ENCODE data around the gene CAT.

Gene CAT

GRCh38 chr11:34459507-34460162 lies 20.9 kb downstream of the CAT start:
- no peak for DNase-seq (ENCODE audit: low read depth)

- no peak for DNase-seq (ENCODE audit: low read depth)
Measured at GRCh38 chr11:34460278-34460677, 21.5 kb downstream of the CAT start.

DNA sequence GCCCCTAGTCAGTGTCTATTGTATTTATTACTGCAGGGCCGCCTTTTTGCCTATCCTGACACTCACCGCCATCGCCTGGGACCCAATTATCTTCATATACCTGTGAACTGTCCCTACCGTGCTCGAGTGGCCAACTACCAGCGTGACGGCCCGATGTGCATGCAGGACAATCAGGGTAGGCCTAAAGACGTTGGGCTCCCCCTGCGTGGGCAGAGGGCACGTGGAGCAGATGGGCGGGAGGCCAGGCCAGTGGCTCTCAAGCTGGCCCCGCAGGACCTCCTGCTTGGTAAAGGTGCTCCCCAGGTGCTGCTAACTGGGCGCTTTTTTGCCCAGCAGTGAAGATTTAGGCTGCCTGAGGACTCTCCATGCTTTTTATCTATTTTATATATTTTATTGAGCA lies 22.5 kb downstream of the CAT start:
- no peak for DNase-seq (ENCODE audit: low read depth)

- no peak for DNase-seq (ENCODE audit: low read depth)
Measured at GRCh38 chr11:34464591-34465051, 25.9 kb downstream of the CAT start.

- DNase-seq (ENCODE audit: low read depth): no peak
Measured at GRCh38 chr11:34466802-34467488, 28.2 kb downstream of the CAT start.

GRCh38 chr11:34468209-34468841 lies 29.6 kb downstream of the CAT start:
- DNase-seq (ENCODE audit: low read depth): peak; percentile 32

GRCh38 chr11:34473603-34474169 lies 35.0 kb downstream of the CAT start:
- no peak for DNase-seq (ENCODE audit: low read depth)

DNA sequence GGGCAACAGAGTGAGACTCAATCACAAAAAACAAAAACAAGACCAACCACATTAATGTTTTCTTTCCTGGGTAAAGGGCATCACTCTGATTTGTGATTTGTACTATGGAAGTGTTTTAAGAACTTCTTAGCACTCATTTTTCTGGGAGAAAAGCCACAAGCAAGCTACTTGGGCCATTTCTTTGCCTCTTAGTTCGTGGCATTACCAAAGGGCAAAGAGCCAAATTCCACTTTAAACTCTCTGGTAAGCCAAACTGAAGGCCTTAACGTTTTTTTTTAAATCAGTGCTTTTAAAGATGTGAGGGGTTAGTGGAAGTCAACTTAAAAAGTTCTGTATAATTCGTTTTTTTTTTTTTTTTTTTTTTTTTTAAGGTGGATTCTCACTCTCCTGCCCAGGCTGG lies 36.9 kb downstream of the CAT start:
- DNase-seq (ENCODE audit: low read depth): no peak

- no peak for DNase-seq (ENCODE audit: low read depth)
Measured at GRCh38 chr11:34476849-34477248, 38.1 kb downstream of the CAT start.

GRCh38 chr11:34478845-34479663 lies 40.3 kb downstream of the CAT start:
- DNase-seq (ENCODE audit: low read depth): no peak

DNA sequence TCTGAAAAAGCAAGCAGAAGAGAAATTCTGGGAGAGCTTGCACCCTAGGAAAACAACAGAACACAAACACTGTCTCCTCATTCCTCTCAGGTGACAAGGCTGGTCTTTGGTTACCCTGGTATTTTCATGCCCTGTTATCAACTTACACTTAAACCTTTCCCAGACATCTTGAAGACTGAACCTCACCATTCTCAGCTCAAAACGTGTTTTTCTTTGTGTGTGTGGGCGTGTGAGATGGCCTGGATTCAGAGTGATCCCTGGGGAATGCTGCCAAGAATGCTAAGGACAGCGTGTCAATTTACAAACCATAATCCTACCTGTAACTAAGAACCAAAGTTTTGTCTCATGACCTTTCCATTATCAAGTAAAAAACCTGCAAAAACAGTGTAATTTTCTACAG lies 41.6 kb downstream of the CAT start:
- DNase-seq (ENCODE audit: low read depth): no peak

GRCh38 chr11:34481307-34481706 lies 42.6 kb downstream of the CAT start:
- no peak for DNase-seq (ENCODE audit: low read depth)

DNA sequence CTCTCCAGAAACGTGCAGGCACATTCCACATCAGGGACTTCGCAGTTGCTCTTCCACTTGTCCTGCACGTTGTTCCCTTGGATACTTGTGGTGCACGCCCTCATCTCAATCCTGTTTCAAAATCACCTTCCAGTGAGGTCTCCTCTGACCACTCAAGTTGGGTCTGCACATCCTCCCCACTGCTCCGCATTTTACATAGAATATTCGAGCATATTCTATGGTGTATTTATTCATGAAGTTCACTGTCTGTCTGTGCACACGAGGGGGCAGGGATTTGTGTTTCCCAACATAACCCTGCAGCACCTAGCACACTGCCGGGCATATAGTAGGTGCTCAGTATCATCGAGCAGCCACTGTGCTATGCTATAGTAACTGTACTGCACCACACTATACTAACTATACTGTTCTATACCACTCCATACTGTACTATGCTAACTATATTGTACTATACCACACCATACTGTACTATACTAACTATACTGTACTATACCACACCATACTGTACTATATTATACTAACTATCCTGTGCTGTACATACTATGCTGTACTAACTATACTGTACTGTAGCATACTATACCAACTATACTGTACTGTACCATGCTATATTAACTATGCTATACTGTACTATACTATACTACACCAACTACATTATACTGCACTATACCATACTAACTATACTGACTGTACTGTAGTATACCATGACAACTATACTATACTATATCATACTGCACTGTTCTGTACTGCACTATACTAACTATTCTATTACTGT lies 44.6 kb downstream of the CAT start:
- DNase-seq (ENCODE audit: low read depth): no peak

DNA sequence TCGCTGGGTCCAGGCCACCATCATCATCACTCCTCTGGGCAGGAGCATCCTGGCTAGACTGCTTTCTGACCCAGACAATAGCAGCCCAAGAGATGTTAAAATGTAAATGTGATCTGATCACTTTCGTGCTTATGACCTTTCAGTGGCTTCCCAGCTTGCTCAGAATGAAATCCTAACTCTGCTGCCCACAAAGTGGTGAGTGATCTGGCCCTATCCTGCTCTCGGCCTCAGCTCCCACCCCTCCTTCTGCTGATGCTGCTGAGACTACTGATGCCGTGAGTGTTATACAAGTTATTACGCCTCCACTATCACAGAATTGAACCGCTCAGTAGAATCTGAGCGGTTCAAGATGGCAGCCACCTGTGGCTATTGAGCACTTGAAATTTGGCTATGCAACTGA lies 48.7 kb downstream of the CAT start:
- no peak for DNase-seq (ENCODE audit: low read depth)

DNA sequence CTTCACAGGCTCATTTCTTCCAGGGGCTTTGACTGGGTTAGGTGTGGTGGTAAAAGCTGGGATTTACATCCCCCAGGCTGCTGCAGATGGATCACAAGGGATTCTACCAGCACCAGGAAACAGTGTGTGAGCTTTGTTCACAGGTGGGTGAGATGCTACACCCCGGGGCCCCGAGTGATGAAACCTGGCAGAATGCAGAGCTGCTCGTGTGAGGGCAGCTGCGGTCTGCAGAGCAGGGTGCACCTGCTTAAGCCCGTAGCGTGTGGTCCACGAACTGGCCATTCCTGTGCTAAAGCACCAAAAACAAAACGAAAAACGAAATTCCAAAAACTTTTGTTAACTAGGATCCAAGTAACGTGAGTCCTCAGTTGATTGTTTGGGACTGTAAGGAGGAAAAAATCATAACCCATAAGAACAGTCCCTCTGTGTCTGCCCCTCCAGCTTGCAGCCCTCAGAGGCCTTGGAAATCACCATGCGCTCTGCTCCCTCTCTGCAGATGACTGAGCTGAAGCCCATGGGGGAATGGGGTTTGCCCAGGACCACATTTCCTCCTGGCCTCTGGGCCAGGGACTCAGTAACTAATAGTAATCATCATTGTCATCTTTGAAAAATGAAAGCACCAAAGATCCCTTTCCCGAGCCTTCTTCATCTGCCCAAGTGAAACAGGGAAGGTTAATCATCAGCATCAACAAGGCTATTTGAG lies 50.3 kb downstream of the CAT start:
- no peak for DNase-seq (ENCODE audit: low read depth)

- no peak for DNase-seq (ENCODE audit: low read depth)
Measured at GRCh38 chr11:34490304-34490703, 51.6 kb downstream of the CAT start.

DNA sequence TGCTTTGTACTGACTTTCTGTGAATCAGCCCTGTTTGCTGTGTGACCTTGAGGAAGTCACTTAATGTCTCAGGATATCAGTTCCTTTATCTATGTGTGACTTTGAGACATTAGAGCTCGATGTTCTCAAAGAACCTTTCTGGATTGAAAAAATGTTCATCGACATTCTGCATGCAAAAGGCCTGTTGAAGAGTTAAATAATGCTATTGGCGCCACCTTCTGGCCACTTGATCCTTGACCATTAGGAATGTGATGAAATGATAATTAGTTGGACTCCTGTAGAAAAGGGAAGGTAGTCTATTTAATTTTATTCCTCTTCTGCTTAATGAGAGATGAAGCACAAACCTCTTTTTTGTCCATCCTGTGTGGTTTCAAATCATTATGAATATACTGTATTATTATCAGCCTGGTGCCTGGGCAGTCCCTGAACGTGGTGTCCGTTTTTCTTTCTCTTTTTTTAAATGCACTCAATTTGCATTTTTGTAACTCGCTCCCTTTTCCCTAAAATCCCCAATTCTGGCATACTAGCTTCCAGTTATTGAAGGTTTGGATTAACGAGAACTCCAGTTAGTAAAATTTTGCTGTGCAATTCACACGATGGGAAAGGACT lies 54.2 kb downstream of the CAT start:
- peak; percentile 10 for DNase-seq (ENCODE audit: low read depth)

GRCh38 chr11:34493468-34493867 lies 54.7 kb downstream of the CAT start:
- DNase-seq (ENCODE audit: low read depth): no peak

GRCh38 chr11:34493926-34494595 lies 55.3 kb downstream of the CAT start:
- DNase-seq (ENCODE audit: low read depth): no peak

GRCh38 chr11:34495239-34495723 lies 56.5 kb downstream of the CAT start:
- DNase-seq (ENCODE audit: low read depth): no peak
